ENCODE results near the gene CAPG. TPM values are rescaled to one million over a fixed set of nuclear protein-coding genes. Genes with fewer than 3 reads are reported as not detected.

The CAPG gene
- total RNA-seq, 6 donors from 2014 or later, result 169 to 611 (median 375) TPM

DNA sequence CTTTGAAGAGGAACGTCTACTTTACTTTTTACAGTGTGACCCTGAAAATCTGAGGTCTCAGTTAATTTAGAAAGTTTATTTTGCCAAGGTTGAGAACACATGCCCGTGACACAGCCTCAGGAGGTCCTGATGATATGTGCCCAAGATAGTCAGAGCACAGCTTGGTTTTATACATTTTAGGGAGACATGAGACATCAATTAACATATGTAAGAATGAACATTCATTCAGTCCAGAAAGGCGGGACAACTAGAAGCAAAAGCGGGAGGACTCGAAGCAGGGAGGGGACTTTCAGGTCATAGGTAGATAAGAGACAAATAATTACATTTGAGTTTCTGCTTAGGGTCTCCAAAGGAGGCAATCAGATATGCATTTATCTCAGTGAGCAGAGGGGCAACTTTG lies 31.9 kb downstream of the CAPG start:
- ATAC-seq (ENCODE audit: low FRiP score in 2 of 2) (no peak), DNase-seq (no peak)
- H3K27ac ChIP-seq, result no peak overlapping the region
- peaks cover 0 to 2% (median 0%) of the 10 kb centered on the region in 4 donors for H3K9me3 ChIP-seq
- no peak for TF ChIP-seq POLR2AphosphoS5 (IDR thresholded peaks at IDR 0.05)
- WGBS, 2 donors, result 90 to 91% methylated on average over 5 of the region's 5 CpGs
- no peak overlapping the region for H3K4me3 ChIP-seq
- H3K4me1 ChIP-seq, result no peaks in the 10 kb centered on the region
- no peaks in the 10 kb centered on the region for H3K27me3 ChIP-seq
- H3K36me3 ChIP-seq, result peaks cover 10 to 60% (median 30%) of the 10 kb centered on the region in 4 donors

DNA sequence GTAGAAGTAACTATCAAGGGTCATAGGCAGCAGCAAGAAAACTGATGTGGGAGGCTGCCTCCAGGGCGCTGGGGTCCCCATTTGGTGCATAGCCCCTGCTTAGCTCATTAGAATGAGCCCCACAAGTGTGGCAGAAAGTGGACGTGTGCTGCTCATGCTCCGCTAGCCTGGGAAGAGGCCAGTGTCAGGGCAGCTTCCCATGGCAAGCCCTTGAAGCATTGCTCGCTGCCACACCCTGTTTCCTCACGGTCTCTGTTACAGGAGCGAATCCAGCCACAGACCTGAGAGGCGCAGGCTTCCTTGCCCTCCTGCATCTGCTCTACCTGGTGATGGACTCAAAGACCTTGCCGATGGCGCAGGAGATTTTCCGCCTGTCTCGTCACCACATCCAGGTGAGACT lies 33.1 kb downstream of the CAPG start:
- Histone ChIP-seq H3K9me3 (peaks cover 0 to 2% (median 0%) of the 10 kb centered on the region in 4 donors), H3K27me3 (no peaks in the 10 kb centered on the region), H3K4me3 (no peak overlapping the region), H3K36me3 (peaks cover 10 to 66% (median 30%) of the 10 kb centered on the region in 4 donors), H3K27ac (no peak overlapping the region), H3K4me1 (no peaks in the 10 kb centered on the region)
- ATAC-seq (ENCODE audit: low FRiP score in 2 of 2), result no peak
- DNase-seq, result no peak
- WGBS, 2 donors, result 93 to 94% methylated on average over 6 to 11 of the region's 11 CpGs
- no peak for TF ChIP-seq POLR2A (IDR thresholded peaks at IDR 0.05)
- TF ChIP-seq POLR2AphosphoS5 (IDR thresholded peaks at IDR 0.05), result no peak
- TF ChIP-seq, protein P1, sequence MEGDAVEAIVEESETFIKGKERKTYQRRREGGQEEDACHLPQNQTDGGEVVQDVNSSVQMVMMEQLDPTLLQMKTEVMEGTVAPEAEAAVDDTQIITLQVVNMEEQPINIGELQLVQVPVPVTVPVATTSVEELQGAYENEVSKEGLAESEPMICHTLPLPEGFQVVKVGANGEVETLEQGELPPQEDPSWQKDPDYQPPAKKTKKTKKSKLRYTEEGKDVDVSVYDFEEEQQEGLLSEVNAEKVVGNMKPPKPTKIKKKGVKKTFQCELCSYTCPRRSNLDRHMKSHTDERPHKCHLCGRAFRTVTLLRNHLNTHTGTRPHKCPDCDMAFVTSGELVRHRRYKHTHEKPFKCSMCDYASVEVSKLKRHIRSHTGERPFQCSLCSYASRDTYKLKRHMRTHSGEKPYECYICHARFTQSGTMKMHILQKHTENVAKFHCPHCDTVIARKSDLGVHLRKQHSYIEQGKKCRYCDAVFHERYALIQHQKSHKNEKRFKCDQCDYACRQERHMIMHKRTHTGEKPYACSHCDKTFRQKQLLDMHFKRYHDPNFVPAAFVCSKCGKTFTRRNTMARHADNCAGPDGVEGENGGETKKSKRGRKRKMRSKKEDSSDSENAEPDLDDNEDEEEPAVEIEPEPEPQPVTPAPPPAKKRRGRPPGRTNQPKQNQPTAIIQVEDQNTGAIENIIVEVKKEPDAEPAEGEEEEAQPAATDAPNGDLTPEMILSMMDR (IDR thresholded peaks at IDR 0.05), result no peak
- no peak for TF ChIP-seq EP300 (IDR thresholded peaks at IDR 0.05)

DNA sequence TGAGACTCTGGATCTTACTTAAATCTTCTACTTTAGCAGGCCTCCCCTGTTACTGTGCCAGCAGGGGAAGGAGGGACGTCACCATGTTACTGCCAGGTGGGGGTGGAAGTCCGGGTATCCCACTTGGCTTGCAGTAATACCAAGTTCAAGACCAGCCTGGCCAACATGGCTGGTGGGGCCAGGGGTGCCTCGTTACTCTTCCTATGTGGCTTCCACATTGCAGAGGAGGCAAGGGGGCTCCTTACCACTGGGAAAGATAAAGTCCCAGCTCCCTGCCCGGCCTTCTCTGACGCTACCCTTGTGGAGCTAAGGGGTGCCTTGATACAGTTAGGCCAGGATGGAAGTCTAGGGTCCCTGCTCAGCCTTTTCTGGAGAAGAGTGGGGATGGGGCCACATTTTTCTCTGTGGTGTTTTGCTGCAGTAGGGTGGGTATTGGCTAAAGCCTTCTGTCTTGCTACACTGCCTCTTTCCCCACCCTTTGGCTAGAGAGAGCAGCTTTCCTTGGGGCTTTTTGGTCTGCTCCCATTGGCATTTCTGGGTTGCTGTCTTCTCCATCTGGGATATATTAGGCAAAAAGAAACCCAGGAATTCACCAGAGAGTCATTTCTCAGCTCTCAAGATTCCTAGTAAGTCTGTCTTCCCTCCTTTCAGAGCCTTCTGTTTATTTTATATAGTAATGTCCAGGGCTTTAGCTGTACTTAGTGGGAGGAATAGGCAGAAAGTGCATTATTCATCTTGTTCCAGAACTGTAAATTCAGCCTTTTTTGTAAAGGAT lies 33.7 kb downstream of the CAPG start:
- Histone ChIP-seq H3K27ac (no peak overlapping the region), H3K4me1 (no peaks in the 10 kb centered on the region), H3K4me3 (no peak overlapping the region), H3K27me3 (no peaks in the 10 kb centered on the region), H3K36me3 (peaks cover 10 to 70% (median 30%) of the 10 kb centered on the region in 4 donors), H3K9me3 (peaks cover 0 to 2% (median 0%) of the 10 kb centered on the region in 4 donors)
- DNase-seq, result no peak
- ATAC-seq (ENCODE audit: low FRiP score in 2 of 2), result peak in 1 of 2 donors; percentile 11
- TF ChIP-seq, protein P1 (IDR thresholded peaks at IDR 0.05), result no peak
- TF ChIP-seq EP300 (IDR thresholded peaks at IDR 0.05) (no peak), POLR2AphosphoS5 (IDR thresholded peaks at IDR 0.05) (no peak), POLR2A (IDR thresholded peaks at IDR 0.05) (no peak)
- WGBS, 2 donors, result 92 to 95% methylated on average over 4 to 5 of the region's 5 CpGs

DNA sequence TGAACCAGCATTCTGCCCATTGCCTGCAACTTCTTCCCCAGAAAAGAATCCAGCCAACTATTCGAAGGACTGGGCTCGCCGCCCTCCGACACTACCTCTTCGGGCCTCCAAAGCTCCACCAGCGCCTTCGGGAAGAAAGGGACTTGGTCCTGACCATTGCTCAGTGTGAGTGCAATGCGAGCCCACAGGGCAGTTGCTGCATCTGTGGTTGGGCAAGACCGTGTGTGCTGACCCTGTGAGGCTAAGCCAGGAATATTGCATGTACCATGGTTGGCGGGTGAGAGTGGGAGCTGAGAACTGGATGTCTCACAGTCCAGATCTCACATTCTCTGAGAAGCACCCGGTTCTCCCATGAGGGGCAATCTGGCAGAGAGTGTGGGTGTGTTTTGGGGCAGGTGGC lies 39.1 kb downstream of the CAPG start:
- ATAC-seq (ENCODE audit: low FRiP score in 2 of 2) (peak in 1 of 2 donors; percentile 31), DNase-seq (no peak)
- WGBS, 2 donors, result 87 to 95% methylated on average over 11 of the region's 11 CpGs
- Histone ChIP-seq H3K4me1 (no peaks in the 10 kb centered on the region), H3K9me3 (no peaks in the 10 kb centered on the region), H3K36me3 (peaks cover 0 to 40% (median 29%) of the 10 kb centered on the region in 4 donors), H3K27me3 (no peaks in the 10 kb centered on the region), H3K27ac (no peak overlapping the region), H3K4me3 (no peak overlapping the region)
- TF ChIP-seq, protein P1 (IDR thresholded peaks at IDR 0.05), result no peak
- TF ChIP-seq POLR2AphosphoS5 (IDR thresholded peaks at IDR 0.05) (no peak), EP300 (IDR thresholded peaks at IDR 0.05) (no peak), POLR2A (IDR thresholded peaks at IDR 0.05) (no peak)

DNA sequence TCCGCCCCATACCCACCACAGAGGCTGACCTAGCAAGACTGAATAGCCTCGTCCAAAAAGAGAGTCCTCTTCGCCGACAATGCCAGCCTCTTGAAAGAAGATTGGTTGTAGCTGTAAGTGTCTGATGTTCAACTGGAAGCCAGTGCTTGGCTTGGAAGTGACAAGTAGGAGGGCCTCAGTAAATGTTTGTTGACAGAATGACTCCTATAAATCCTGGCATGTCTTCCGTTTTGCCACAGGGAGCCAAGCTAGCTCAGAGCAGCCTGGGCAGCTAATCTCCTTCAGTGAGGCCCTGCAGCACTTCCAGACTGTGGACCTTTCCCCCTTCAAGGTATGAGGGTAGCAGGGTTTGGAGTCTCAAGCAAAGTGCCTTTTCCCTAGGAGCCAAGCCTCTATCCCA lies 40.7 kb downstream of the CAPG start:
- no peak for ATAC-seq (ENCODE audit: low FRiP score in 2 of 2)
- TF ChIP-seq, protein P1 (IDR thresholded peaks at IDR 0.05), result no peak
- TF ChIP-seq POLR2A (IDR thresholded peaks at IDR 0.05) (no peak), EP300 (IDR thresholded peaks at IDR 0.05) (no peak), POLR2AphosphoS5 (IDR thresholded peaks at IDR 0.05) (no peak)

More for the DNA sequence above, 40.7 kb downstream of the CAPG start:
- Histone ChIP-seq H3K4me1 (no peaks in the 10 kb centered on the region), H3K27me3 (no peaks in the 10 kb centered on the region), H3K36me3 (peaks cover 0 to 37% (median 26%) of the 10 kb centered on the region in 4 donors), H3K4me3 (no peak overlapping the region), H3K9me3 (no peaks in the 10 kb centered on the region), H3K27ac (no peak overlapping the region)
- DNase-seq, result no peak
- 84 to 93% methylated on average over 5 of the region's 5 CpGs for WGBS, 2 donors

Data from upper lobe of left lung (tissue), 6 donors.